ENCODE data around the gene FPGT.
A peak's percentile ranks its signal among the peaks of the same experiment; 100 is the strongest.
"Not testable (repeated sequence)": the region's sequence is repeated elsewhere in the genome, so short reads cannot be mapped to it uniquely, and the experiment has no call there.

Gene FPGT

DNA sequence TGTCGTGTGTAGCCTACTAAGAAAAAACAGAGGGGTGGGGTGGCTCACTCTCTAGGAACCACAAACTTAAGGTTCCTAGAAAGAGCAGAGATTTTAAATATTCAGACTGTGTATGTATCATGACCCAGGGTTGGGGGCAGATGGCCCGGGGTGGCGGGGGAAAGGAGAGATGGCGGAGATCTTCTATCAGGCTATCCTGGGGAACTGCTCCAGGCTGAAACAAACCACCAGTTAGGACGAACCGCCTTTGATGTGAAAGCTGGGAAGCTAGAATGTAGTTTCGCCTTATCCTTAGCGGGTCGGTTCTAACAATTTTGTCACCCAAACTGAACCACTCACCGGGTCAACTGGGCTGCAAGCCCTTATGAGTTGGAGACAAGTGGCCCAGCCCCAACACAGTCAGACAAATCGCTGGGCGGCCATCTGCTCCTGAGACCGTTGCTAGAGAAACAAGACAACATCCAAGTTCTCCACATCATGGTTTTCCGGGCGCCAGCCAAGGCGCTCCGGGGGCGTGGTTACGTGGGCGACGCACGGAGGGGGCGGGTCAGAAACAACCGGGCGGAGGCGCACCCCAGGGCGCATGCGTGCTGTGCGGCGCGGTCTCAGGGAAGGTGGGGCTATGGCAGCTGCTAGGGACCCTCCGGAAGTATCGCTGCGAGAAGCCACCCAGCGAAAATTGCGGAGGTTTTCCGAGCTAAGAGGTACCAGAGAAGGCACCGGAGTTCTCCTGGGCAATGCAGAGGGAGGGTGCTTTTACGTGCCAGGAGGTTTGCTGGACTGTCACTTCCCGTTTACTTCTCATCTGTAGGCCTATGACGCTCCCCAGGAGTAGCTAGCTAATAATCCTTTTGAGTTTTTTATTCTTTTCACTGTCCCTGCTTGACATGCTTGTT lies at the start of gene FPGT, which contains the start of gene LRRIQ3:
Gene FPGT (plus strand): TSS at position 586 of the 896 bp plus-strand sequence. CDS start 37 bp downstream, at position 623.
Gene LRRIQ3 (minus strand): TSS at position 520 of the 896 bp plus-strand sequence. CDS start 14,492 bp downstream, outside the sequence.
- DNase-seq: peak; percentile 93

DNA sequence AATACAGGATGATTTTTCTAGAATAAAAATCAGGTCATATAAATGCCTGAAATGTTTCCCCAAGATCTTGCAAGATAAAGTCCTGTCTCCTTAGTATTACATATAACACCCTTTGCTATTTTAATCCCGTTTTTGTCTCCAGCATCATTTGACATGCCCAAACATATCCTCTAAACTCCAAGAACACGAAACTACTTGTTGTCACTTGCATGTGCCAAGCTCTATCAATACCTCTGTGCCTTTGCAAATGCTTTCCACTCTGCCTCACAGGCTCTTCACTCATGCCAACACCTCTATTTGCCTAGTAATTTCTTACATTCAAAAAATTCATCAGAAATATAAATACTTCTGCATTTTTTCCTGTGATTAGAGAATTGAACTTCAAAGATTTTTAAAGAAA lies 38.0 kb upstream of the FPGT start:
- no peak for DNase-seq

DNA sequence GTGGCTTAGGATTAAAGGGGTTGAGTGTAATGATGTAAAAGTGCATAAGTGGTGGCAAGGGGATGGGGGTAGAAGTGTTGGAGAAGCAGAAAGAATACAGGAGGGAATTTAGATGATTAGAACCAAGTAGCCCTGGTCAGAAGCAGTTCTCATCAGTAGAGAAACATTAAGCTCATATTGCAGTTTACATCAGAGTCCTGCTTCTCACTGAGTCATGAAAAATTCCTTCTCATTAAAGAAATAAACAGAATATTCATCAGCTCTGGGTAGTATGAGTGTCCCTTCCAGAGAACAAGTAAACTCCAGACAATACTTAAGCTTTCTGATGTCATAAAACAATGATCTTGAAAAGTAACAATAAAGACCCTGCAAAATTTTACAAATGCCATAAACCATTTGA lies 36.5 kb upstream of the FPGT start:
- DNase-seq: no peak

- no peak for DNase-seq
These were observed 35.7 kb upstream of the FPGT start for GRCh38 chr1:74162333-74162732.

DNA sequence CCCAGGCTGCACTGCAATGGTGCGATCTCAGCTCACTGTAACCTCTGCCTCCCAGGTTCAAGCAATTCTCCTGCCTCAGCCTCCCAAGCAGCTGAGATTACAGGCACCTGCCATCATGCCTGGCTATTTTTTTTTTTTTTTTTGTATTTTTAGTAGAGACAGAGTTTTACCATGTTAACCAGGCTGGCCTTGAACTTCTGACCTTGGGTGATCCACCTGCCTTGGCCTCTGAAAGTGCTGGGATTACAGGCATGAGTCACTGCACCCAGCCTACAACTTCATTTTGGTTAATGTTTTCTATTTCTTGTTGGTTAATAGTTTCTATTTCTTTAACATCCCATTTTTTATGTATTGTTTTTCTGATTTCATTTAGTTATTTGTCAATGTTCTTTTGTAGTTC lies 23.6 kb upstream of the FPGT start:
- not testable (repeated sequence) for DNase-seq

- no peak for DNase-seq
These were observed 17.6 kb upstream of the FPGT start for GRCh38 chr1:74180490-74180889.

GRCh38 chr1:74193908-74194307 lies 4.1 kb upstream of the FPGT start:
- DNase-seq: no peak

GRCh38 chr1:74195339-74195738 lies 2.7 kb upstream of the FPGT start:
- DNase-seq: no peak

- no peak for DNase-seq
These were observed 787 bp upstream of the FPGT start for GRCh38 chr1:74197255-74197654.

DNA sequence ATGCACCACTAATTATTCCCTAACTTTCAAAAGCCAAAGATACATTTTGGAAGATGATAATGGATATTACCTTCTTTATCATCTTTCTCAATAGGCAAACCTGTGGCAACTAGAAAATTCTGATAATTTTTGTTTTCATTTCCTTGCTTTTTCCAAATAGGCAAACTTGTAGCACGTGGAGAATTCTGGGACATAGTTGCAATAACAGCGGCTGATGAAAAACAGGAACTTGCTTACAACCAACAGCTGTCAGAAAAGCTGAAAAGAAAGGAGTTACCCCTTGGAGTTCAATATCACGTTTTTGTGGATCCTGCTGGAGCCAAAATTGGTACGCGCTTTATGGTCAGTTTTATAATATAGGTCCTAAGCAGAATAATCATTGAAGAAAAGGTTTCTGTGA lies 1.5 kb downstream of the FPGT start:
- no peak for DNase-seq

- DNase-seq: no peak
These were observed 7.2 kb downstream of the FPGT start for GRCh38 chr1:74205266-74205665.

DNA sequence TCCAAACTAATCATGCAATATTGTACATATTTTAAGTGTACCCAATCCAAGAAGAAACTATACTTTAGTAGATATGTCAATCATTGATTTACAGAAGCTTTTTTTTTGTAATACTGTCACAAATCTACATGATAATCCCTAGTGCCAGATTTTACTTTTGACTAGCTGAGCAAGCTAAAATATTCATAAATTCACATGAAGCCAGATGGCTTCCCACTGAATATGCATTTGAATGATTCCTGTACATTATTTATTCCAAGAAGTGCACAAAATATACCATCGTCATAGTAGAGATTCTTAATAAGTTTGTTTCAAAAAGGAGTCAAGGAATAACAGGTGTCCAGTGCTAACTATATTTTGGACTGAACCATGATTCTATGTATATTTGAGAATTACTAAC lies 17.2 kb downstream of the FPGT start:
- no peak for DNase-seq

- DNase-seq: no peak
These were observed 24.7 kb downstream of the FPGT start for GRCh38 chr1:74222701-74223100.

- no peak for DNase-seq
These were observed 25.4 kb downstream of the FPGT start for GRCh38 chr1:74223453-74223852.

GRCh38 chr1:74235153-74235552 lies 37.1 kb downstream of the FPGT start, which contains the start of gene TNNI3K:
TSS of gene TNNI3K (plus strand) at chr1:74235387. CDS start at chr1:74235452, 65 bp downstream.
- no peak for DNase-seq

- no peak for DNase-seq
These were observed 38.4 kb downstream of the FPGT start for GRCh38 chr1:74236440-74236839.

- DNase-seq: no peak
These were observed 39.0 kb downstream of the FPGT start for GRCh38 chr1:74237035-74237434.

DNA sequence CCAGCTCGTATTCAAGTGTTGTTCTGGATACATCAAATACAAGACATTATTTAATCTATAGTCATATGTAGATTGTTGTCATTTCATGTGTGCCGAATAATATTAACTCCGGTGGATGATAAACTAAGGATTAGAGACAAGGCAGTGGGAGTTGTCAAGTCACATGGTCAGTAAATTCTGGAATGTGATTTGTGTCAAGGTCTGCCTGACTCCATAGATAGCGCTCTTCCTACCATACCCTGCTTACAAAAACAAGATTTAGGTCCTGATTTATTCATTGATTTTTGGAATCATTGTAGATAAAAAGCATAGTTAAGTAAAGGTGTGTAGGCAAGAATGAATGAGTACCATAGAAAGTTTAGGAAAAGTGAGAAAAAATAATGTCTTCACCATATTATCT lies 39.7 kb downstream of the FPGT start:
- no peak for DNase-seq

DNA sequence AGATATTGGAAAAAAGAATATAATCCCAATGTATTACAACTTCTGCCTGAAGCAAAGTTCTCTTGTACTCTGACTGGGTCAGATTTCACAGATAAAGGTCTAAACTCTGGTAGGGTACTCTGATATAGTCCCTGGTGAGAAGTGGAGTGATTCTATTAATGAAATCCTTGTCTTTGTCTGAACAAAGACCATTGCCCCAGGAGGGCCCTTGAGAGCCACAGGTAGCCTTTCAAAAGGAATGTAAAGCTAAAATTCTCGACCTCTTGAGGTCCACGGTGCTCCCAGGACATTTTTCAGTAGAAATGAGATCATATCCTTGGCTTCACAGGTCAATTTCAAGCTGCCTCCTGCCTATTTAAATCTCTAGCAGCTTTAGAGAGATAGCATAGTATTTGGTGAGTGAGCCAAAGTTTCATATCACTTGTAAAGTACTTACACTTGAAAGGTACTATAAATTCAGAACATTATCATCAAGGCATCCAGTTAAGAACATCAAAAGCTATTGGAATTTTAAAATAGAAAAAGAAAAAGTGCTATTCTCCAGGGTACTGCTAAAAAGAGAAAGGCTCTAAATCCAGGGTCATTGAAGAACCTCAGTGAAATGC lies 47.2 kb downstream of the FPGT start:
- DNase-seq: no peak

GRCh38 chr1:74246315-74246714 lies 48.3 kb downstream of the FPGT start:
- no peak for DNase-seq

DNA sequence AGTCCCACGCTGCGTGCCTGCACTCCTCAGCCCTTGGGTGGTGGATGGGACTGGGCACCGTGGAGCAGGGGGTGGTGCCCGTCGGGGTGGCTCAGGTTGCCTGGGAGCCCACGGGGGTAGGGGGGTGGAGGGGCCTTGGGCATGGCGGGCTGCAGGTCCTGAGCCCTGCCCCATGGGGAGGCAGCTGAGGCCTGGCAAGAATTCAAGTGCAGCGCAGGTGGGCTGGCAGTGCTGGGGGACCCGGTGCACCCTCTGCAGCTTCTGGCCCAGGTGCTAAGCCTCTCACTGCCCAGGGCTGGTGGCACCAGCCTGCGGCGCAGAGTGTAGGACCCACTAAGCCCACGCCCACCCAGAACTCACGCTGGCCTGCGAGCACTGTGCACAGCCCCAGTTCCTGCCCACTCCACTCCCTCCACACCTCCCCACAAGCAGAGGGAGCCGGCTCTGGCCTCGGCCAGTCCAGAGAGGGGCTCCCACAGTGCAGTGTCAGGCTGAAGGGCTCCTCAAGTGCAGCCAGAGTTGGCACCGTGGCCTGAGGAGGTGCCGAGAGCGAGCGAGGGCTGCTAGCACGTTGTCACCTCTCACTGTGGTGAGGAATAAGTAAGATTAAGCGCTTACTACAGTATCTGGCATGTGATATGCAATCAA lies 50.0 kb downstream of the FPGT start:
- no peak for DNase-seq

GRCh38 chr1:74253243-74253824 lies 55.3 kb downstream of the FPGT start:
- not testable (repeated sequence) for DNase-seq

Measured in GDM1 (cell line).